ENCODE data around the gene S100A14.

Gene S100A14

GRCh38 chr1:153639280-153639679 is 23.2 kb upstream of the S100A14 start:
- H3K4me3 ChIP-seq (ENCODE audit: low read depth, low read length), result no peak overlapping the region
- no peak for DNase-seq (ENCODE audit: low read depth)
- TF ChIP-seq CTCF (IDR thresholded peaks at IDR 0.05; ENCODE audit: low read depth, low read length, missing control alignments), result no peak

- no peak for DNase-seq (ENCODE audit: low read depth)
- H3K4me3 ChIP-seq (ENCODE audit: low read depth, low read length), result no peak overlapping the region
- no peak for TF ChIP-seq CTCF (IDR thresholded peaks at IDR 0.05; ENCODE audit: low read depth, low read length, missing control alignments)
Measured at GRCh38 chr1:153638261-153638660, 22.1 kb upstream of the S100A14 start.

GRCh38 chr1:153636312-153636711 is 20.2 kb upstream of the S100A14 start:
- no peak overlapping the region for H3K4me3 ChIP-seq (ENCODE audit: low read depth, low read length)
- DNase-seq (ENCODE audit: low read depth), result no peak
- no peak for TF ChIP-seq CTCF (IDR thresholded peaks at IDR 0.05; ENCODE audit: low read depth, low read length, missing control alignments)

GRCh38 chr1:153635872-153636271 is 19.7 kb upstream of the S100A14 start:
- DNase-seq (ENCODE audit: low read depth), result no peak
- TF ChIP-seq CTCF (IDR thresholded peaks at IDR 0.05; ENCODE audit: low read depth, low read length, missing control alignments), result no peak
- peak overlapping the region; percentile 62; the same call in 1 of the 2 replicates for H3K4me3 ChIP-seq (ENCODE audit: low read depth, low read length)

GRCh38 chr1:153633754-153634665 is 17.9 kb upstream of the S100A14 start, which contains the start of gene CHTOP:
TSS of gene CHTOP (plus strand) at chr1:153634066. CDS start at chr1:153636589, 2,523 bp downstream.
- H3K4me3 ChIP-seq (ENCODE audit: low read depth, low read length), result peak within 1 kb of the TSS; percentile 62
- TF ChIP-seq CTCF (IDR thresholded peaks at IDR 0.05; ENCODE audit: low read depth, low read length, missing control alignments), result no peak
- peak; percentile 96 for DNase-seq (ENCODE audit: low read depth)

- H3K4me3 ChIP-seq (ENCODE audit: low read depth, low read length), result peak overlapping the region; percentile 62; the same call in 1 of the 2 replicates
- no peak for TF ChIP-seq CTCF (IDR thresholded peaks at IDR 0.05; ENCODE audit: low read depth, low read length, missing control alignments)
- DNase-seq (ENCODE audit: low read depth), result no peak
Measured at GRCh38 chr1:153633161-153633753, 17.1 kb upstream of the S100A14 start.

Measured in GM12864 (cell line).